ENCODE measurements around the gene GPC5. TPM values are rescaled to one million over a fixed set of nuclear protein-coding genes. Genes with fewer than 3 reads are reported as not detected.
"Not testable (repeated sequence)": the region's sequence is repeated elsewhere in the genome, so short reads cannot be mapped to it uniquely, and the experiment has no call there.

GPC5 gene
- polyA plus RNA-seq, 3 donors: 2.7 to 4.4 (median 3.9) TPM

DNA sequence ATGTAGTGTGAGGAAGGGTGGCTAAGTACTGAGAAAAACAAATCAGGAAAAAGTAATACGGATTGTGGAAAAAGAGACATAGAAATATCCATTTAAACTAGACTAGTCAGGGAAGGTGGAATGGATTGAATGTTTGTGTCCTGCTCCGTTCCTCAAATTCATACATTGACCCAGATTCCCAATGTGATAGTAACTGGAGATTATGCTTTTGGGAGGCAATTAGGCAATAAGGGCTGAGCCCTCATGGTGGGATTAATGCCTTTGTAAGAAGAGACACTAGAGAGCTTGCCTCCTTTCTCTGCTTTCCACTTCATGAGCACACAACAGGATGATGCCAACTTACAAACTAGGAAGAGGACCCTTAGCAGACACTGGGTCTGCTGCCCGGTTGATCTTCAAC is 1063.0 kb downstream of the GPC5 start:
- no peak for DNase-seq

DNA sequence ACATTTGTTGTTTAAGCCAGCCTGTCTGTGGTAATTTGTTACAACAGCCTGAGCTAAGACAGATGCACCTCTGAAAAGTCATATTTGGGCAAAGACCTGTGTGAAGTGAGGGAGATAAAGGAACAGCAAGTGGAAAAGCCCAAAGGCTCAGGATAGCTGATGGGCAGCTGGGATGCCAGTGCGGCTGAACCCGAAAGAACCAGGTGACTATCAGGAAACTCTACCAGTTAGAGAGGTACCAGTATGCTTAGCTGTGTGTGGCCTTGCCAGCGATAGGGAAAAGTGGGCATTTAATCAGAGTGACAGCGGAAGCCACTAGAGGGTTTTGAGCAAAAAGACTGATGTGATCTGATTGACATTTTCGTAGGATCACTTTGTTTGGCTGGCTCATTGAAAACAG is 1063.4 kb downstream of the GPC5 start:
- DNase-seq: no peak

DNA sequence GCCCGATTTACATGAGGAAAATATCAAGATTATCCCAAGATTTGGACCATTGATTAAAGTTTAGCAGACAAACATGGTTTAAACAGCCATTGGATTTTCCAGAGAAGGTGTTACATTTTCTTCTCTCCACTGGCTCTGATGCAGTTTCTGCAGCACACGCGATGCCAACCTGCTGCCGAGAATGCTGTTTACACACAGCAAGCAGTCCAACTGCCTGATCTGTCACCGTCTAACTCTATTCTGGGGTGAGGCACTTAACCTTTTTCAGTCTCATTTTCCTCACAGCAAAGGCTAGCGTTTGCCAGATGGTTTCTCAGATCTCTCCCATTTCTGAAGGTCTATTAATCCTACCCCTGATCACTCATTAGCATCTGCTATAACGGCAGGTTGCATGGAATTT is 1064.7 kb downstream of the GPC5 start:
- DNase-seq: no peak

DNA sequence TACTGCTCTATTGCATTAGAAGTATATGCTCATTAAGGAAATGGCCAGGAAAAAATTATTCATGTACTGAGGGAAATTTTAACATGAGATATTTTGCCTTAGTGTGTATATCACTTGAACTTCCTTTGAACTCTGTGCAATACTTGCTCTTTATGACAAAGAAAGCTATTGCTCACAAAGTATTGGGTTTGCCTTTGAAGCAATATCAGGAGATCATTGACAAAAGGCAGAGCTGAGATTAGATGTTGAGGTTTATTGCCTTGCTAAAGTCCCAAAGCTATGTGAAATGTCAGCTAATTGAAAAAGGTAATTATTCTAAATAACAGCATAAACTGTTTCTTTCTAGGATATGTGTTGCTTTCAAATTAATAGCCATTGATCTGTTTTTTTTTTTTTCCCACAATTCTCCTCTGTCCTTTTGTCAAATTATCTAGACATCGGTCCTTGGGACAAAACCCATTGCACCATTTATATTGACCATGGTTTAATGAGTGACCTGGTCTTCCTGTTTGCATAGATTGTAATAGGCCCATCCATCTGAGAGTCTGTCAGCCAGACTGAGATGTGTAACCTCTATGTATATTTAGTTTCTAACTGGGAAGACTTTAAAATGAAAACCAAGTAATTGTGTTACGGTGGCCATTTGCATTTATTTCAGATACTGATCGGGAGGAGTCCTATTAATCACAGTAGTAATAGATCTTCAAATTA is 1075.5 kb downstream of the GPC5 start:
- no peak for DNase-seq

DNA sequence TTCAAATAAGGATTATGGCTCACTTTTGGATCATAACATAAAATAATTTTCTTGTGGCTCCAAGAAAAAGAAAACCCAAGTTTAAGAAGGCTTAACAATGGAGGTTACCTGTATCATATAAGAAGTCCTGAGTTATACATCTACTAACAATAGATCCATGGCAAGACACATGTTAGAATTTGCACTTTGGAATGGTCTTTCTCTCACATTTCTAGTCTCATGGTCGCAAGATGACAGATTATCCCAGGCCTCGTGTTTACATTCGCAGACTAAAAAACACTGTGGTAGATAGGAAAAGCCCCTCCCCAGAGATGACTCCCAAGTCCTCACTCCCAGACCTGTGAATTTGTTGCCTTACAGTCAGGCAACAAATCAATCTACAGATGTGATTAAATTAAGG is 1082.0 kb downstream of the GPC5 start:
- no peak for DNase-seq

DNA sequence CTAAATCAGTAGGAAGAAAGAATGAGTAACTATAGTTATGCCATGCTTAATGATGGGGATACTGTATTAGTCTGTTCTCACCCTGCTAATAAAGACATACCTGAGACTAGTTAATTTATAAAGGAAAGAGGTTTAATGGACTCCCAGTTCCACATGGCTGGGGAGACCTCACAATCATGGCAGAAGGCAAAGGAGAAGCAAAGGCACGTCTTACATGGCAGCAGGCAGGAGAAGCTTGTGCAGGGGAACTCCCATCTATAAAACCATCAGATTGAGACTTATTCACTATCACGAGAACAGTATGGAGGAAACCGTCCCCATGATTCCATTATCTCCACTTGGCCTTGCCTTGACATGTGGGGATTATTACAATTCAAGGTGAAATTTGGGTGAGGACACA is 1084.4 kb downstream of the GPC5 start:
- DNase-seq: not testable (repeated sequence)

DNA sequence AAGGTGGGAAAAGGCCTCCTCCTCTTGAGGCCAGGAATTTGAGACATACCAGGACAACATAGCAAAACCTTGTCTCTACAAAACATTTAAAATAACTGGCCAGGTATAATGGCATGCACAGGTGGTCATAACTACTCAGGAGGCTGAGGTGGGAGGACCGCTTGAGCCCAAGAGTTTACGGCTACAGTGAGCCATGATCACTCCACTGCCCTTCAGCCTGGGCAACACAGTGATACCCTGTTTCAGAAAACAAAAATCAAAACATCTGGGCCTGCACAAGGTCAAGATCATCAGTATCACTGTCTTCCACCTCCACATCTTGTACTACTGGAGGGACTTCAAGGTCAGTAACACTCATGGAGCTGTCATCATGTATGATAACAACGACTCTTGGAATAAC is 1085.5 kb downstream of the GPC5 start:
- DNase-seq: no peak

DNA sequence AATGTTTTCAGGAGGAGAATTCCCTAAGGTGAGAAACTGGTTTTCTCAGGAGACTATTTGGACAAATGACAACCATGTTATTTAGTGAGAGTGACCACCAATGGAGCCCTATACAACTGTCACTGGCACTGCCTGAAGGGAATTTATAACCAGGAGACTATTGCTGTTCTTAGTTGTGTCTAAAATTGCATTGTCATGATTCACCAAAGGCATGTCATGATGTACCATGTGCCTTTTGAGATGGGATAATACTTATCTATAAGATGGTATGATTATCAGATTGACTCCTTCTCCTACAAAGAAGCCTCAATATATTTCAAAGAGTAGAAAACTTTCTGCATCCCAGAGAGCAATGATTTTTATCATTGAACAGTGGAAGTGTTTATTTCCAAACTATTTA is 1088.8 kb downstream of the GPC5 start:
- no peak for DNase-seq

DNA sequence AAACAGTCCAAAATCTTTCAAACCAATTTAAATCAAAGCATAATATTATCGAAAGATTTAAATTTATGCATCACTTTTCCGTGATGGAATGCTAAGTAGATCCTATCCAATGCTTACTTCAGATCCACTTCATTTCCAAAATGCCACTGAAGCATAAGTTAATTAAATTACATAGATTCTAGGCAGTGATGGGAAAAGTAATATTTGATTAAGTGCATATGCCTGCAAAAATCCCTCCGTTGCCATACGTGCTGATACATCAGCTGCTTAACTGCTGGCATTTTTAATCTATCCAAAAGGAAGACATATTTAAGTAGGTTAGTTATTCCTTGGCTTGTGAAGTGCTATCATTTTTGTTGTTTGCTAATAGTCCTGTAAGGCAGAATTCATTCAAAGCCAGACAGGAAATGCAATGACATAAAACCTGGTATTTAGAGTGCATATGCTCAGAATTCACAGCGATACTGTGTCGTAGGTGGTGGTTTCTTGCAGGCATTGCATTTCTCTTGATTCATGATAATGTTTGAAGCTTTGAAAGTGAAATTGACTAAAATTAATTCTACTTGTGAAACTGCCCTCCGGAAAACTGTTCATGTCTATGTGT is 1089.9 kb downstream of the GPC5 start:
- DNase-seq: no peak

DNA sequence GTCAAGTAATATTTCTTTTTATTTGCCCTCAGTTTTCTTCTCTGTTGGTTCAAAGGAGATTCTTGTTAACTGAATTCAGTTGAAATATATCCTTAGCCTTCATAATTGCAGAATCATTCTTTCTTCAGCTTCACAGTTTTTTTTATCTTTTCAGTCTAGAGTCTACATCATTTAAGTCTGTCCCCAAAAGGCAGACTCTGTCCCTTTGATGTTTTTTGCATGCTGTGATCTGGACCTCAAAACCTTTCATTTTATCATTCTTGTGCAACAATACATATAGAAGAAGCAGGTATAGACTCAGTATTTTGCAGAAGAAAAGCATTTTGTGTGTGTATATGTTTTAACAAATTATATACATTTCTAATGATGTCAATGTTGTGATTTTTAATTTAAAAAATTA is 1093.4 kb downstream of the GPC5 start:
- DNase-seq: no peak

DNA sequence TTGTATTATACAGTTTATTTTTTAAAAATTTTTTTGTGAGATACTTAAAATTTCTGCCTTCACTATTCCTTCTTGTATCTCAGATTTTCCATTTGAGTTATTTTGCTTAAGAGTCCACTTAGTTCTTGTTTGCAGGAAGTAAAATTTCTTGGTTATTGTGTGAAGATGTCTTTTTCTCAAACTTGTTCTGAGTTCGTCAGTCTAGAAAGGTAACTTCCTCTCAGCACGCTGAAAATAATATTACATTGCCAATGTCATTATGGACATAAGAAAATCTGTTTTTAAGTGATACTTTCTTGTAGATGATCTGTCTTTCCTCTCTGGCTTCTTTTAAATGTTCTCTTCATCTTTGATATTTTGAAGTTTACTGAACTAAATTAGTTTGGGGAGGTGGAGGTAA is 1096.5 kb downstream of the GPC5 start:
- DNase-seq: no peak

DNA sequence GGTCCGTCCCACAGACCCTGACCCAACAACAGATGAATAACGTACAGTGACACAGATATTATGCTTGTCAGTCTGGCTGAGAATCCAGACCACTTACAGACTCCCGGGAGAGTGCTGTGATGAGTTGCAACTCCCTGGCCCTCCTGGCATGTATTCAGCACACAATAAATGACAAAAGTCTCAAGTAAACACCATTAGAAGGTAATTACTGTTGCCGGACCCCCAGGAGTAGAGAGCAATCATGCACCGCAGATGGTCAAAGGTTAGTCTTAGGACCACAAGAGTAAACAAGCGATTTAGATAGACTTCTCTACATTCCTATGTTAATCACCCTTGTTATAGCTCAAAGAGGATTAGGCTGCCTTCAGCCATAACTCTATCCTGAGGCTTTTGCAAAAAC is 1101.8 kb downstream of the GPC5 start:
- no peak for DNase-seq

DNA sequence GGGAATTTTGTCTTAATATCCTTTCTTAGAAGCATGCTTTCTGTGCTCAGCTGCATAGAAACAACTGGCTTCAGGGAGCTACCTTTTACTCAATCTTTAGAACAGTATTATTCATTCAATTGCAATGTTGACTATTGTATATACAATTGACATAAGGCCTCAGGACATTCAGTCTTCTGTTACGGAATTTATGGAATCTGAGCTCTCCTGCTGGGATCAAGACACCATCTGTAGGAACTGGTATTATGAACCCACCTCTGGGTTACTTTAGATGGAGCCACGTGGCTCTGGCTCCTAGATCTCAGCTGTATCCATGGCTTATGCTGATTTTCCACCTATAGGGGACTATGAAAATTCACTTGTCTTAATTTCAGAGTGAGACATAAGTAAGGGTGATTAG is 1112.0 kb downstream of the GPC5 start:
- DNase-seq: no peak

DNA sequence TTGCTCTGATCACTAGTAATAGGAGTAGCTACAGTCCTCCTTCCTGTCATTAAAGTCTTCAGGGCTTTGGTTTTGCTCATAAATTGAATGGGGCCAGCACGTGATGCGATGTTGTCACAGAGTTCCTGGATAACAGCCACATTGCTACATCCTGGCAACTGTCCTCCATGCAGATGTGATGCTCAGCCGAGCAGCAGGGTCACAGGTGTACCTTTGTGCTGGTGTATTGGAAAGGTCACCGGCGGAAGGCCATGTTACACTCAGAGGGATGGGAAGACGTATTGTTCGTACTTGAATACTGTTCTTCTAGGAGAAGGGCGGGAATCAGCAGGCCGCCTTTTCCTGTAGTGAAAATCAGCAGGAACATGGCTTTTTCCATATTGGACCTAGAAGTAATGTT is 1114.4 kb downstream of the GPC5 start:
- DNase-seq: no peak

DNA sequence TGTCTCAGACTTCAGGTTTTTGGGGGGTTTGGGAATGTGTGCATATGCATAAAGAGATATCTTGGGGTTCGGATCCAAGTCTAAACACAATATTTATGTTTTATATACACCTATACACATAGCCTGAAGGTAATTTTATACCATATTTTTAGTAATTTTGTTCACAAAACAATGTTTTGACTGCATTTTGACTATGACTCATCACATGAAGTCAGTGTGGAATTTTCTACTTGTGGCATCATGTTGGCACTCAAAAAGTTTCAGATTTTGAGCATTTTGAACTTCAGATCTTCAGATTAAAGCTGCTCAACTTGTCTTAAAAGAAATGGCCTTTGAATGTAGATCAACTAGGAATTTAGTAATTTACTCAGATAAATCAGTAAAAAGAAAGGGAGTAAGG is 1115.3 kb downstream of the GPC5 start:
- DNase-seq: no peak

DNA sequence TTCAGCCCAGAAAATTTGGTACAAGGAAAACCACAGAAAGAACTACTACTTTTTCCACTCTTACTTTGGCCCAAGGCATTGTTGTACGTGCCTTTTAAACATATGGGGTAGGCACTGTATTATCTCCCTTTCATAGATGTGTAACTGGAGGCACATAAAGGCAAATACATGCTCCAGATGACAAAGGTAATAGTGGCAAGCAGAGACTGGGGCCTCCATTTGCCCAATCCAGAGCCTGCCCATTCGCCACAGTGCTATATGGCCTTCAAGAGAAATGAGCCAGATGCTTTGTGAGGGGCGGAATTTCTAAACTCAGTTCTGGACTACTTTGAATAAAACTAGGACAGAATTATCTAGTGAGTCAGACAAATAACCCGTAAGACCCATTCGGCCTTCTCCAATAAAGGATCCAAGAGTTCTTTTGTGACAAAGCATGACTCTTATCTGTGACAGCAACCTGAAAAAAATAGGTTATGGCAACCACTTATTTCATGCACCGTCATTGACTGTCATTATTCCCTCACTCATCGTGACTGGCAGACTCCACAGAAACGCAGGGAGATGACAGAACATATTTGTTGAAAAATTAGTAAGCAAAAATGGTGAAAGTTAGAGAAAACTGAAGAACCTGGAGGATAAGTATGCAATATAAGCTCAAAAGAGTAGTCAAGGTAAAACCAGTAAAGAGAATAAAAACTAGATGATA is 1116.2 kb downstream of the GPC5 start:
- no peak for DNase-seq

DNA sequence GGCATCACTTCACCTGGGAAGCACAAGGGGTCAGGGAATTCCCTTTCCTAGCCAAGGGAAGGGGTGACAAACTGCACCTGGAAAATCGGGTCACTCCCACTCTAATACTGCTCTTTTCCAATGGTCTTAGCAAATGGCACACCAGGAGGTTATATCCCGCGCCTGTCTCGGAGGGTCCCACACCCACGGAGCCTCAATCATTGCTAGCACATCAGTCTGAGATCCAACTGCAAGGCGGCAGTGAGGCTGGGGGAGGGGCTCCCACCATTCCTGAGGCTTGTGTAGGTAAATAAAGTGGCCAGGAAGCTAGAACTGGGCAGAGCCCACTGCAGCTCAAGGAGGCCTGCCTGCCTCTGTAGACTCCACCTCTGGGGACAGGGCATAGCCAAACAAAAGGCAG is 1118.5 kb downstream of the GPC5 start:
- DNase-seq: not testable (repeated sequence)

DNA sequence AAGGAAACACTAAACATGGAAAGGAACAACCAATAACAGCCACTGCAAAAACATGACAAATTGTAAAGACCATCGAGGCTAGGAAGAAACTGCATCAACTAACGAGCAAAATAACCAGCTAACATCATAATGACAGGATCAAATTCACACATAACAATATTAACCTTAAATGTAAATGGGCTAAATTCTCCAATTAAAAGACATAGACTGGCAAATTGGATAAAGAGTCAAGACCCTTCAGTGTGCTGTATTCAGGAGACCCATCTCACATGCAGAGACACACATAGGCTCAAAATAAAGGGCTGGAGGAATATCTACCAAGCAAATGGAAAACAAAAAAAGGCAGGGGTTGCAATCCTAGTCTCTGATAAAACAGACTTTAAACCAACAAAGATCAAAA is 1120.2 kb downstream of the GPC5 start:
- not testable (repeated sequence) for DNase-seq

DNA sequence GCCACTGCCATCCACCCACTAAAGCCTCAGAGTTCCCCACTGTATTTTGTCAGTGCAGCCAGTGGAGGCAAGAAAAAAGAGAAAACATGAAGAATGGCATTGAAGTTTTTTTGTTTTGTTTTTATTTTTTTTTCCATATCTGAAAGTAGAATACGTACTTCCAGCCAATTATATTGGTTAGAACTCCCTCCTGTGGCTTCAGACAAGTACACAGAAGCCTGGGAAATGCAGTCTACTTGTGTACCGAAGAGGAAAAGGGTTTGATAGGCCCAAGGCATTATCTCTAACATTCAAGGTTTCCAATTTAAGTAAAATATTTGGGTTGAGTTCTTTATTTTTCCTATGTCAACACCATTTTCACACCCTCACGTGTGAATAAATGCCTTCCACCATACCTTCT is 1131.9 kb downstream of the GPC5 start:
- DNase-seq: no peak

DNA sequence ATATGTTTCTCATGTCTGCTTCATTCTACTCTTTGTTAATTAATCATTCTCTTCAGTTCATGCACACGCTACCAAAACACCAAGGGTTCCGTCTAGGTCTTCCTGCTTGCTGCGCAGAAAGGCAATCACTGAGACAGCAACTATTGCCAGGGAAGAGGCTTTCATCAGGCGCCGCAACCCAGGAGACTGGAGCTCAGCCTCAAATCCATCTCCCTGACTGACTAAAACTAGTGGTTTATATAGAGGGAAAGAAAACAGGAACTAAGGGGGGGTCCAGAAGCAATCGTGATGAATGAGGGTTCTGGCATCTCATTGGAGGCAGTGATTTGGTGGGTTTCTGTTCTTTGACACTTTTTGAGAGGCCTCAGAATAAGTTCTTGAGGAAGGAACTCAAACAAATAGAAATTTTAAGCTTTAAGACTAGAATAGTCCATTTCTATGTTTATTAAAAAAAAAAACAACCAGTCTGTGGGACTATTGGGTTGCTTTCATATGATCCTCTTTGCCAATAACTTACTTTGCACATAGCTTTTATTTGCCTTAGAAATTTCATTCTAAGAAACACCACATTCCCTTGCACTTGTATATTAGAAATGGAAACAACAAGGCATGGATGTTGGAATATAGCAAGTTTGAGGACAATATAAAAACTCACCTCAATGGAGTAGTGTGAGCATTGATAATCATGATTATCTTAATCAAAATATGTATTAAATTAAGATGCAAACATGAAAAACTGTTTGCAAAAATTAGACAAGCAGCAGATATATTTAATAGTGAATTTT is 1137.0 kb downstream of the GPC5 start:
- no peak for DNase-seq

DNA sequence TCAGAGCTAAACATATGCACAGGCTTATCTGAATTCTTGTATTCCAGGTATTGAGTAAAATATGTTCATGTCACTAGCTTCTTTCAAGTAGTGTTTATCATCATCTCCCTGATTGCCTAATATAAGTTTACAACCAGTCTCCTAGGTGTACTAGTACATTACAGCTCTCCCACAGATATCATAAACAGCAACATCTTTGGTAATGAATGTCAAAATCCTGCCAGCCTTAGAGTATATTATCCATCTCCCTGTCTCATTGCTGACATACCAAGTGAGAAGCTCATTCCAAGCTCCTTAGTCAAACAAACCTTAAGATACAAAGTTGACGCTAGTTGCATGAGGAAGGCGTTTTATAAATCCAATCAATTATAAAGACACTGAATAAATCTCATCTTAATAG is 1139.0 kb downstream of the GPC5 start:
- DNase-seq: no peak

DNA sequence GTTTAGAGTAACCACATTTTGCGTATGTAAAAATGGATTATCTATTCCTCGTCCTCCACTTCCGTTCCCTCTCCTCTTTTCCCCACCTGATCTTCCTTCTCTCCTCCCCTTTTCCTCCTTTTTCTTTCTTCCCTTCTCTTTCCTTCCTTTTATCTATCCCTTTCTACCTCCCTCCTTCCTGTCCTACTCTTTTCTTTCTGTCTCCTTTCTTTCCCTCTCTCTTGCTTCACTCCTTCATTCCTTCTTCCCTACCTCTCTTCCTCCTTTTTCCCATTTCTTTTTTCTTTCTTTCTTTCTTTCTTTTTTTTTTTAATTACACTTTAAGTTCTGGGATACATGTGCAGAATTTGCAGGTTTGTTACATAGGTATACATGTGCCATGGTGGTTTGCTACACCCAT is 1139.7 kb downstream of the GPC5 start:
- DNase-seq: no peak

DNA sequence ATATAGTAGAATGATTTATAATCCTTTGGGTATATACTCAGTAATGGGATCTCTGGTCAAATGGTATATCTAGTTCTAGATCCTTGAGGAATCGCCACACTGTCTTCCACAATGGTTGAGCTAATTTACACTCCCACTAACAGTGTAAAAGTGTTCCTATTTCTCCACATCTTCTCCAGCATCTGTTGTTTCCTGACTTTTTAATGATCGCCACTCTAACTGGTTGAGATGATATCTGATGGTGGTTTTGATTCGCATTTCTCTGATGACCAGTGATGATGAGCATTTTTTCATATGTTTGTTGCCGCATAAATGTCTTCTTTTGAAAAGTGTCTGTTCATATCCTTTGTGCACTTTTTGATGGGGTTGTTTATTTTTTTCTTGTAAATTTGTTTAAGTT is 1140.7 kb downstream of the GPC5 start:
- not testable (repeated sequence) for DNase-seq

All from renal pelvis (tissue), 4 donors.